Mesothelial cell of epicardium (in vitro differentiated cells): Measurements from ENCODE around the gene TNP2. TPM values are rescaled to one million over a fixed set of nuclear protein-coding genes. Genes with fewer than 3 reads are reported as not detected.

Experiments
- DNase-seq, 2 experiments: peaks; one replicate each; pipeline ENCODE4 v3.0.0; 2021; ENCODE audit warnings: low spot score in 2 of 2; ENCODE audit not compliant: unreplicated experiment in 2 of 2
- H3K27ac Mint-ChIP-seq: 2 replicates; pipeline ENCODE4 v1.8.0; 2021; ENCODE audit warnings: mixed read lengths
- H3K27me3 Mint-ChIP-seq: 2 replicates; pipeline ENCODE4 v1.8.0; 2021; ENCODE audit warnings: low read depth, mixed read lengths
- H3K36me3 Mint-ChIP-seq: 2 replicates; pipeline ENCODE4 v1.8.0; 2021; ENCODE audit warnings: mixed read lengths
- H3K4me1 Mint-ChIP-seq: 2 replicates; pipeline ENCODE4 v1.8.0; 2021; ENCODE audit warnings: mixed read lengths
- H3K4me3 Mint-ChIP-seq: 2 replicates; pipeline ENCODE4 v1.8.0; 2021; ENCODE audit warnings: mild to moderate bottlenecking, moderate library complexity, mixed read lengths
- H3K9me3 Mint-ChIP-seq: 2 replicates; pipeline ENCODE4 v1.8.0; 2021; ENCODE audit warnings: mixed read lengths
- CTCF ChIP-seq: fragments of 200-600 bp; sonication (generic); IDR thresholded peaks from one replicate; pipeline ENCODE4 v1.5.0; 2021; ENCODE audit warnings: antibody characterized with exemption; ENCODE audit not compliant: unreplicated experiment
- total RNA-seq: library from RNA; stranded (reverse); gene quantifications from 3 replicates; pipeline ENCODE4 v1.2.1, GENCODE V29; 2021

Gene TNP2
- total RNA-seq, 1 donor from 2014 or later = not detected

GRCh38 chr16:11253995-11254912, 14.9 kb downstream of the TNP2 start:
- H3K27me3 Mint-ChIP-seq = no peaks in the 10 kb centered on the region
- no peak for TF ChIP-seq CTCF
- peaks cover 22% of the 10 kb centered on the region for H3K4me1 Mint-ChIP-seq
- no peak overlapping the region for H3K27ac Mint-ChIP-seq
- H3K4me3 Mint-ChIP-seq = peak overlapping the region; percentile 69
- H3K9me3 Mint-ChIP-seq = no peaks in the 10 kb centered on the region
- no peak for DNase-seq
- no peaks in the 10 kb centered on the region for H3K36me3 Mint-ChIP-seq

GRCh38 chr16:11253009-11253994, 15.8 kb downstream of the TNP2 start:
- no peaks in the 10 kb centered on the region for H3K9me3 Mint-ChIP-seq
- TF ChIP-seq CTCF = no peak
- peak overlapping the region; percentile 40 for H3K4me3 Mint-ChIP-seq
- H3K27me3 Mint-ChIP-seq = no peaks in the 10 kb centered on the region
- no peaks in the 10 kb centered on the region for H3K36me3 Mint-ChIP-seq
- no peak for DNase-seq
- H3K4me1 Mint-ChIP-seq = peaks cover 22% of the 10 kb centered on the region
- no peak overlapping the region for H3K27ac Mint-ChIP-seq

GRCh38 chr16:11252482-11252931, 16.6 kb downstream of the TNP2 start:
- no peaks in the 10 kb centered on the region for H3K36me3 Mint-ChIP-seq
- DNase-seq = no peak
- H3K4me1 Mint-ChIP-seq = peaks cover 22% of the 10 kb centered on the region
- H3K4me3 Mint-ChIP-seq = no peak overlapping the region
- H3K27ac Mint-ChIP-seq = no peak overlapping the region
- TF ChIP-seq CTCF = no peak
- H3K27me3 Mint-ChIP-seq = no peaks in the 10 kb centered on the region
- H3K9me3 Mint-ChIP-seq = no peaks in the 10 kb centered on the region

- Mint-ChIP-seq H3K4me3 (no peak overlapping the region), H3K9me3 (no peaks in the 10 kb centered on the region), H3K4me1 (peaks cover 17% of the 10 kb centered on the region), H3K27me3 (no peaks in the 10 kb centered on the region), H3K36me3 (no peaks in the 10 kb centered on the region), H3K27ac (peak overlapping the region; percentile 24)
- TF ChIP-seq CTCF = no peak
- no peak for DNase-seq
Observed at GRCh38 chr16:11251525-11252481, 17.3 kb downstream of the TNP2 start.
